Measurements from ENCODE around the gene SERTAD4.

Gene SERTAD4

GRCh38 chr1:210252621-210253051 is 20.0 kb downstream of the SERTAD4 start:
- Histone ChIP-seq H3K27ac (ENCODE audit: low read length) (no peak overlapping the region), H3K9ac (ENCODE audit: low read length) (no peak overlapping the region), H2AFZ (ENCODE audit: low read length) (no peak overlapping the region)

GRCh38 chr1:210254298-210254697 is 21.7 kb downstream of the SERTAD4 start:
- TF ChIP-seq EZH2 (optimal IDR thresholded peaks at IDR 0.05; ENCODE audit: low read depth, low read length): no peak
- TF ChIP-seq EZH2phosphoT487 (IDR thresholded peaks at IDR 0.05; ENCODE audit: low read length): no peak
- no peak for TF ChIP-seq CTCF (IDR thresholded peaks at IDR 0.05; ENCODE audit: low read length)
- no peak overlapping the region for H2AFZ ChIP-seq (ENCODE audit: low read length)
- H4K20me1 ChIP-seq (ENCODE audit: insufficient read depth, low read length): no peaks in the 10 kb centered on the region
- no peaks in the 10 kb centered on the region for H3K79me2 ChIP-seq (ENCODE audit: low read length)
- no peak overlapping the region for H3K4me3 ChIP-seq (ENCODE audit: low read length)
- peaks cover 14% of the 10 kb centered on the region for H3F3A ChIP-seq (ENCODE audit: insufficient read depth, low read length)
- H3K27me3 ChIP-seq (replicated peaks; ENCODE audit: insufficient read depth, low read length): no peaks in the 10 kb centered on the region
- H3K9ac ChIP-seq (ENCODE audit: low read length): no peak overlapping the region
- H3K27ac ChIP-seq (ENCODE audit: low read length): no peak overlapping the region
- no peaks in the 10 kb centered on the region for H3K9me3 ChIP-seq (replicated peaks; ENCODE audit: insufficient read depth, low read length)
- H3K4me1 ChIP-seq (ENCODE audit: low read length): peaks cover 4% of the 10 kb centered on the region; the same call in 1 of the 2 replicates
- H3K4me2 ChIP-seq (ENCODE audit: low read depth, low read length): no peak overlapping the region
- no peak for DNase-seq
- no peaks in the 10 kb centered on the region for H3K36me3 ChIP-seq (replicated peaks; ENCODE audit: insufficient read depth, low read length)
- no peaks in the 10 kb centered on the region for H3K9me2 ChIP-seq (replicated peaks; ENCODE audit: insufficient read depth, low read length)

More at GRCh38 chr1:210252621-210253051, 20.0 kb downstream of the SERTAD4 start:
- H3K36me3 ChIP-seq (replicated peaks; ENCODE audit: insufficient read depth, low read length): no peaks in the 10 kb centered on the region
- H3F3A ChIP-seq (ENCODE audit: insufficient read depth, low read length): peaks cover 14% of the 10 kb centered on the region
- no peak overlapping the region for H3K4me2 ChIP-seq (ENCODE audit: low read depth, low read length)
- DNase-seq: peak; percentile 21
- no peaks in the 10 kb centered on the region for H3K9me3 ChIP-seq (replicated peaks; ENCODE audit: insufficient read depth, low read length)
- peaks cover 4% of the 10 kb centered on the region; the same call in 1 of the 2 replicates for H3K4me1 ChIP-seq (ENCODE audit: low read length)
- H3K4me3 ChIP-seq (ENCODE audit: low read length): no peak overlapping the region
- H3K27me3 ChIP-seq (replicated peaks; ENCODE audit: insufficient read depth, low read length): no peaks in the 10 kb centered on the region
- TF ChIP-seq CTCF (IDR thresholded peaks at IDR 0.05; ENCODE audit: low read length) (no peak), EZH2phosphoT487 (IDR thresholded peaks at IDR 0.05; ENCODE audit: low read length) (no peak)
- no peaks in the 10 kb centered on the region for H4K20me1 ChIP-seq (ENCODE audit: insufficient read depth, low read length)
- H3K79me2 ChIP-seq (ENCODE audit: low read length): no peaks in the 10 kb centered on the region
- no peaks in the 10 kb centered on the region for H3K9me2 ChIP-seq (replicated peaks; ENCODE audit: insufficient read depth, low read length)

GRCh38 chr1:210257698-210258529 is 25.3 kb downstream of the SERTAD4 start:
- H3F3A ChIP-seq (ENCODE audit: insufficient read depth, low read length): no peaks in the 10 kb centered on the region
- no peak overlapping the region for H3K9ac ChIP-seq (ENCODE audit: low read length)
- no peak overlapping the region for H2AFZ ChIP-seq (ENCODE audit: low read length)
- no peak overlapping the region for H3K4me2 ChIP-seq (ENCODE audit: low read depth, low read length)
- H3K36me3 ChIP-seq (replicated peaks; ENCODE audit: insufficient read depth, low read length): no peaks in the 10 kb centered on the region
- TF ChIP-seq CTCF (IDR thresholded peaks at IDR 0.05; ENCODE audit: low read length): no peak
- no peak for TF ChIP-seq EZH2phosphoT487 (IDR thresholded peaks at IDR 0.05; ENCODE audit: low read length)
- TF ChIP-seq EZH2 (optimal IDR thresholded peaks at IDR 0.05; ENCODE audit: low read depth, low read length): no peak
- no peaks in the 10 kb centered on the region for H4K20me1 ChIP-seq (ENCODE audit: insufficient read depth, low read length)
- no peaks in the 10 kb centered on the region for H3K27me3 ChIP-seq (replicated peaks; ENCODE audit: insufficient read depth, low read length)
- H3K4me3 ChIP-seq (ENCODE audit: low read length): no peak overlapping the region
- no peak overlapping the region for H3K27ac ChIP-seq (ENCODE audit: low read length)
- H3K4me1 ChIP-seq (ENCODE audit: low read length): no peaks in the 10 kb centered on the region
- no peaks in the 10 kb centered on the region for H3K9me2 ChIP-seq (replicated peaks; ENCODE audit: insufficient read depth, low read length)
- H3K9me3 ChIP-seq (replicated peaks; ENCODE audit: insufficient read depth, low read length): no peaks in the 10 kb centered on the region
- no peaks in the 10 kb centered on the region for H3K79me2 ChIP-seq (ENCODE audit: low read length)
- no peak for DNase-seq

Measured in MM.1S (cell line).